ENCODE results near the gene ATM.
"Not testable (repeated sequence)": the region's sequence is repeated elsewhere in the genome, so short reads cannot be mapped to it uniquely, and the experiment has no call there.

The ATM gene

GRCh38 chr11:108286956-108287355 is 64.1 kb downstream of the ATM start:
- no peak for DNase-seq (ENCODE audit: low spot score)

GRCh38 chr11:108289066-108289465 is 66.2 kb downstream of the ATM start:
- not testable (repeated sequence) for DNase-seq (ENCODE audit: low spot score)

GRCh38 chr11:108289699-108290098 is 66.8 kb downstream of the ATM start:
- DNase-seq (ENCODE audit: low spot score): no peak

GRCh38 chr11:108293229-108293628 is 70.4 kb downstream of the ATM start:
- DNase-seq (ENCODE audit: low spot score): no peak

- DNase-seq (ENCODE audit: low spot score): no peak
Observed at GRCh38 chr11:108302121-108302785, 79.4 kb downstream of the ATM start.

GRCh38 chr11:108307751-108308150 is 84.9 kb downstream of the ATM start:
- DNase-seq (ENCODE audit: low spot score): peak; percentile 3

- DNase-seq (ENCODE audit: low spot score): no peak
Observed at GRCh38 chr11:108313444-108313843, 90.6 kb downstream of the ATM start.

GRCh38 chr11:108316061-108316460 is 93.2 kb downstream of the ATM start:
- no peak for DNase-seq (ENCODE audit: low spot score)

- no peak for DNase-seq (ENCODE audit: low spot score)
Observed at GRCh38 chr11:108319541-108320145, 96.8 kb downstream of the ATM start.

- DNase-seq (ENCODE audit: low spot score): no peak
Observed at GRCh38 chr11:108322666-108323065, 99.8 kb downstream of the ATM start.

GRCh38 chr11:108324587-108324986 is 101.7 kb downstream of the ATM start:
- DNase-seq (ENCODE audit: low spot score): no peak

- DNase-seq (ENCODE audit: low spot score): no peak
Observed at GRCh38 chr11:108333403-108333899, 110.6 kb downstream of the ATM start.

GRCh38 chr11:108338750-108339149 is 115.9 kb downstream of the ATM start:
- no peak for DNase-seq (ENCODE audit: low spot score)

GRCh38 chr11:108340973-108341372 is 118.1 kb downstream of the ATM start:
- peak; percentile 43 for DNase-seq (ENCODE audit: low spot score)

- DNase-seq (ENCODE audit: low spot score): no peak
Observed at GRCh38 chr11:108341654-108342053, 118.8 kb downstream of the ATM start.

GRCh38 chr11:108343714-108344113 is 120.8 kb downstream of the ATM start:
- no peak for DNase-seq (ENCODE audit: low spot score)

GRCh38 chr11:108345767-108346166 is 122.9 kb downstream of the ATM start:
- no peak for DNase-seq (ENCODE audit: low spot score)

- no peak for DNase-seq (ENCODE audit: low spot score)
Observed at GRCh38 chr11:108346451-108346850, 123.6 kb downstream of the ATM start.

- no peak for DNase-seq (ENCODE audit: low spot score)
Observed at GRCh38 chr11:108351468-108351867, 128.6 kb downstream of the ATM start.

- no peak for DNase-seq (ENCODE audit: low spot score)
Observed at GRCh38 chr11:108364159-108364558, 141.3 kb downstream of the ATM start.

- DNase-seq (ENCODE audit: low spot score): no peak
Observed at GRCh38 chr11:108368134-108368533, 145.3 kb downstream of the ATM start.

GRCh38 chr11:108369064-108369463 is 146.2 kb downstream of the ATM start:
- no peak for DNase-seq (ENCODE audit: low spot score)

- DNase-seq (ENCODE audit: low spot score): no peak
Observed at GRCh38 chr11:108370315-108370714, 147.4 kb downstream of the ATM start.

- no peak for DNase-seq (ENCODE audit: low spot score)
Observed at GRCh38 chr11:108370990-108371389, 148.1 kb downstream of the ATM start.
